ENCODE results near the gene OVOL3.

The OVOL3 gene

DNA sequence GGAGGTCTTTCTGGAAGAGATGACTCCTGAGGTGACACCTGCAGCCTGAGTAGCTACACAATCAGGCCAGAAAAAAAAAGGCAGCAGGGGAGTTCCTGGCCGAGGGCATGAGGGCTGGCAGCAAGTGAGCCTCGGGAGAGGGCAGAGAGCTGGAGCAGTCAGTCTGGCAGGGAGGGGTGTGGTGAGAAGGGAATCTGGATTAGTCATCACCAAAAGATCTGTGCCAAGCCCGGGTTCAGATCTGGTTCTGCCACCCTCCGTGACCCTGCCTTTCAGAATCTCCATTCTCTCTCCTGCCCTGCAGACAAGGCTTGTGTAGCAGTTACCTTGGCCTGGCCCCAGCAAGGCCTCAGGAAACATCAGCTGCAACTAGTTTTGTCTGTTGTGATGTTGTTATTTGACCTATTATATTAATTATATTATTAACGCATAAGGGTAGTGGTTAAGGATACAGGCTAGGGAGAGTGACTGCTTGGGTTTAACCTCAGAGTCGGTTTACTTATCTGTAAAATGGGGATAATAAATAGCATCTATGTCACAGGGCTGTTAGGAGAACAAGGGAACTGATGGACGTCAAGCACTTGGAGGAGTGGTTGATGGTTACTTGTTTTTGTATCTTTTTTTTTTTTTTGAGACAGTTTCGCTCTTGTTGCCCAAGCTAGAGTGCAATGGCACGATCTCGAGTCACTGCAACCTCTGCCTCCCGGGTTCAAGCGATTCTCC, 26.2 kb downstream of the OVOL3 start:
- no peak for DNase-seq

GRCh38 chr19:36139120-36139472, 28.2 kb downstream of the OVOL3 start:
- DNase-seq: no peak

DNA sequence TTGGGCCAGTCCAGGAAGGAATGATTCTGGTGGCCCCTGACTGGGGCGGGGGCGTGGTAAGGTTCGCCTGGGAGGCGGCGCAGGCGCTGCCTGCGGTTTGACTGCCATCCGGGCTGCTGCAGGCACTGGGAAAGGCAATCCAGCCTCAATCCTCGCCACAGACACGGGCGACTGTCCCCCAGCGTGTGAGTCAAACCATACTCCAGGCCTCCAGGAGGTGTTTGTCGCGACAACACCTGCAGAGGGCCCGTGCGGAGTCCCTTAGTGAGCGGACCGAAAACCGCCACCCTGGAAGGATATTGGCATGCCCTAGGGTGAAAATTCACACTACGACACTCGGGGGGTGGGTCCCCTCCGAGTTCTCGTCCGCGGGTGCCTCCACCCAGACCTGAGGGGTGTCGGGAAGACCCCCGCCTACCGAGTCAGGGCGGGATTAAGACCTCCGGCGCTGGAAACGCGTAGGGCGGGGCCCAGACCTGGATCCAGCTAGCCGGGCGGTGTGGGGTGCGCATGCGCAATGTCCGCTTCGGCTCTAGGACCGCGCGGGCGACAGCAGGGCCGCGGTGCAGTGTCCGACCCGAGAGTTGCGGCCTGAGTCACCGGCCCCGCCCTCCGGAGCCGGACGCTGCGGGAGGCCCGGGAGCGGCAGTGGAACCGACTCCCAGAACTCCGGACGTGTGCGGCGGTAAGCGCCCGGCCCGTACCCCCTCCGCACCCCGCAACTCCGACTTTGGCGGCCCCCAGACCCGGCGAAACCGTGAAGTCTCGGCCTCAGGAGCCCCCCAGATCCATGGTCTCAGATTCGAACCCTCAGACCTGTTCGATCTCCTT, 28.7 kb downstream of the OVOL3 start, which contains the start of gene CAPNS1:
Gene CAPNS1, plus strand, starts transcription at position 594 of the 831 bp plus-strand sequence. CDS start 946 bp downstream, outside the sequence.
- DNase-seq: peak; percentile 86 to 88

GRCh38 chr19:36140304-36141038, 29.5 kb downstream of the OVOL3 start:
- DNase-seq: peak; percentile 30 to 31

DNA sequence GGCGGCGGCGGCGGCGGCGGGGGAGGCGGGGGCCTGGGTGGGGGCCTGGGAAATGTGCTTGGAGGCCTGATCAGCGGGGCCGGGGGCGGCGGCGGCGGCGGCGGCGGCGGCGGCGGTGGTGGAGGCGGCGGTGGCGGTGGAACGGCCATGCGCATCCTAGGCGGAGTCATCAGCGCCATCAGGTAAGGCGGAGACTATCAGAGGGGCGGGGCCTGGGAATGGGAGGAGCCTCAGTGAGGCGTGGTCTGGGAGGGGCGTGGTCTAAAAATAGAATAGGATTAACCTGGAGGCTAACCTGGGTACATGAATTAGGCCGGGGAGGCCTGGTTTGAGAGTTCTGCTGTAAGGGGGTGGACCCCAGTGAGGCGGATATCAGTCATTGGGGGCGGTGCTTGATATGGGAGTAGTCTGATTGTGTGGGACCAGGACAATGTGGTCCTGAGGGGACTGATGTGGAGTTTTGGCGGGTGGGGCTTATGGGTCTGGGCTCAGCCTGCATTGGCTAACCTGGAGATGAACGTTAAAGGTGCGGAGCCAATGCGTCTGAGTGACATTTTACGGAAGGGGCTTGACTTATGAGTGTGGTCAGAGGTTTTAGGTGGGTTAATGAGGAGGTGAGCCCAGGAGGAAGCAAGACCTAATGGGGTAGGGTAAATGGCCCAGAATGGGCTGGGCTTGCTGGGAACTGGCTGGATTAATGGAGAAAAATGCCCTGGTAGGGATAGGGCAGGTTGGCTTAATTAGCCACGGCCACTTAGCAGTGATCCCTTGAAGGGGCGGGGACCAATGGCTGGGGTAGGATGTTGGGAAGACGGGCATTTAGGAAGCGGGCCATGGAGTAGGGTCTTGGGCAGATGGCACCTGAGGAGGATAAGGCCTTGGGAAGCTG, 30.3 kb downstream of the OVOL3 start:
- peak; percentile 53 to 58 for DNase-seq

- DNase-seq: no peak
Observed at GRCh38 chr19:36142046-36142445, 31.1 kb downstream of the OVOL3 start.

- DNase-seq: no peak
Observed at GRCh38 chr19:36142496-36142895, 31.6 kb downstream of the OVOL3 start.

DNA sequence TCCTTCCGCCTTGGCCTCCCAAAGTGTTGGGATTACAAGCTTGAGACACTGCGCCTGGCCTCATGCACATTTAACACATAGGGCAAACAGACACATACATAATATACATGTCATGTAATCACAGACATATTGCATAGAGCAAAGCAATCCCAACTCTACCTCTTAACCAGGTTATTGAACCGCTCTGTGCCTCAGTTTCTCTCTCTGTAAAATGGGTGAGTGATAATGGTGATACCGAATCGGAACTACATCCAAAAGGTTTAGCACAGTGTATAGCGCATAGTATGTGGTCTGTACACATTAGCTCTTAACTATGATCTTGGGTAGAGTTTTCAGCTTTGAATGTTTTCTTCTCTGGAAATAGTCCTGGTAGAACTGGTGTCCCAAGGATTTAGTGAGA, 33.7 kb downstream of the OVOL3 start:
- no peak for DNase-seq

GRCh38 chr19:36149673-36150406, 38.9 kb downstream of the OVOL3 start:
- DNase-seq: no peak

DNA sequence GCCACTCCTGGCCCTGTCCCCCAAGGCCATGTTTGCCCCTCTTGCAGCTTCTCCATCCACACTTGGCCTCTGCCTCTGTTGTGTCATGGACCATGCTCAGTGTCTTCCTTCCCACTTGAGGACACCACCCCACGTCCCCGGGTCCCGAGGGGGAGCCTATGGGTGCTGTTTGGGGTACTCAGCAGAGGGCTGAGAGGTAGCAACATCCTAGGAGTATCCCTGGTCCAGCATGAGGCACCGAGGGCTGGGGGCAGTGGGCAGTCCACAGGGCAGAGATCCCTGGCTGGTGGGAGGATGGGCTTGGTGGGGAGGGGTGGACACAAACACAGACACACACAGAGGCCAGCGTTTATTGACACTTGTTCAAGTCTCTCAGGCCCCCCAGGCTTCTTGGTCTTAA, 39.6 kb downstream of the OVOL3 start:
- no peak for DNase-seq

GRCh38 chr19:36151144-36152018, 40.4 kb downstream of the OVOL3 start:
- DNase-seq: no peak

DNA sequence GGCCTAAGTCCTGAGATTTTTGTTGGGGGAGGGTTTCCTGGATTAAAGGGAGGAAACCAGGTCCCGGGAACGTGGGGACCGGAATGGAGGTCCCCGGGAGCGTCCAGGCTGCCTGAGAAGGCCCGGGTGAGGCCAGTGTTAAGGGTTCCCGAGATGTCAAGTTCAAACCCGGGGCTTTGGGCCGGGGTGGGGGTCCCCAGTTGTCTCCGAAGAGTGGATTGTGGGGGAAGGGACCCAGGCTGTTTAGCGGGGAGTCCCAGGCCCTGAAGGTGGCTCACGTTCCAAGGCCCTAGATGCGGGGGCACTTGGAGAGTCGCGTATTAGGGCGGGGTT, 41.0 kb downstream of the OVOL3 start:
- no peak for DNase-seq

GRCh38 chr19:36152352-36153091, 41.6 kb downstream of the OVOL3 start, which contains the start of gene COX7A1:
Gene COX7A1 (minus strand): TSS chr19:36152447. CDS start chr19:36152407, 40 bp downstream.
- no peak for DNase-seq

- no peak for DNase-seq
Observed at GRCh38 chr19:36153126-36153525, 42.2 kb downstream of the OVOL3 start.

- no peak for DNase-seq
Observed at GRCh38 chr19:36160821-36161596, 50.1 kb downstream of the OVOL3 start.

Data from AML-193 (cell line).